A549 (cell line): ENCODE measurements around the gene PSG11. TPM values are rescaled to one million over a fixed set of nuclear protein-coding genes. Genes with fewer than 3 reads are reported as not detected.
A peak's percentile ranks its signal among the peaks of the same experiment; 100 is the strongest.
"Not testable (repeated sequence)": the region's sequence is repeated elsewhere in the genome, so short reads cannot be mapped to it uniquely, and the experiment has no call there.

Experiments used
- ATAC-seq, 2 experiments: fragments of 200-7000 bp in 1 of 2; fragments of >200 bp in 1 of 2; cut with Nextera tagmentation in 1 of 2; cut with Tn5 transposase in 1 of 2; 3 replicates each; pipeline versions ENCODE4 v1.8.0 to v1.9.1; 2018 to 2020; ENCODE audit warnings: mild to moderate bottlenecking in 1 of 2, moderate library complexity in 1 of 2
- CTCF ChIA-PET: fragments of 300-600 bp; sonication (Branson Sonifier 250); formaldehyde crosslinking; extraction: SDS; loops from one replicate; lab custom pipeline; 2021; ENCODE audit warnings: antibody characterized with exemption, inconsistent platforms; lab: Yijun Ruan, JAX
- POLR2A ChIA-PET: fragments of 350-600 bp; formaldehyde crosslinking; extraction: SDS; loops from one replicate; lab custom pipeline; 2021; ENCODE audit warnings: antibody characterized with exemption, inconsistent platforms; lab: Yijun Ruan, JAX
- DNase-seq, 2 experiments: peaks; one replicate each; pipeline versions ENCODE4 v3.0.0 to v3.0.0-alpha.2; 2011 to 2016; ENCODE audit warnings: low read depth in 1 of 2, low spot score in 1 of 2
- FAIRE-seq: peaks from 2 replicates; lab custom pipeline; 2011; peaks lifted over from hg19 to GRCh38; lab: Jason Lieb, UNC
- H3K27ac ChIP-seq, 2 experiments: fragments of >200 bp; sonication (Bioruptor Twin); formaldehyde crosslinking; 3 replicates each; pipeline ENCODE4 v1.5.1; 2016 to 2017
- H3K4me1 ChIP-seq: fragments of >200 bp; sonication (Bioruptor Twin); formaldehyde crosslinking; 3 replicates; pipeline ENCODE4 v1.6.1; 2016
- H3K4me2 ChIP-seq: fragments of >200 bp; sonication (Bioruptor Twin); formaldehyde crosslinking; 3 replicates; pipeline ENCODE4 v1.6.1; 2016
- H3K4me3 ChIP-seq: fragments of >200 bp; sonication (Bioruptor Twin); formaldehyde crosslinking; 3 replicates; pipeline ENCODE4 v1.5.1; 2016
- H3K9me3 ChIP-seq: fragments of >200 bp; sonication (Bioruptor Twin); formaldehyde crosslinking; 3 replicates; pipeline ENCODE4 v1.6.1; 2016
- CEBPB ChIP-seq, 2 experiments: fragments of >200 bp in 1 of 2; sonication (Bioruptor Twin) in 1 of 2; formaldehyde crosslinking in 1 of 2; IDR thresholded peaks; 2 replicates each; pipeline ENCODE4 v1.6.1; 2012 to 2016
- EP300 ChIP-seq, 2 experiments: fragments of >200 bp; sonication (Bioruptor Twin); formaldehyde crosslinking; IDR thresholded peaks; 2 replicates in 1 of 2; 3 replicates in 1 of 2; pipeline ENCODE4 v1.6.1; 2016 to 2017
- FOSL2 ChIP-seq, 2 experiments: fragments of 450-650 bp in 1 of 2; fragments of >200 bp in 1 of 2; sonication (Bioruptor Twin) in 1 of 2; formaldehyde crosslinking; IDR thresholded peaks; 2 replicates each; pipeline versions ENCODE4 v1.5.0 to v1.6.1; 2016 to 2020; ENCODE audit warnings: mild to moderate bottlenecking in 1 of 2, moderate library complexity in 1 of 2
- GATA3 ChIP-seq: IDR thresholded peaks from 2 replicates; pipeline ENCODE4 v1.6.1; 2012; ENCODE audit warnings: borderline replicate concordance
- MAX ChIP-seq: IDR thresholded peaks from 2 replicates; pipeline ENCODE4 v1.6.1; 2012
- WGBS: methylation state at CpG from one replicate; pipeline ENCODE4 v1.1.6; 2017; ENCODE audit errors: missing lambda C conversion rate; 5-methylcytosine and 5-hydroxymethylcytosine counted together
- polyA minus RNA-seq: library from RNA; depleted of rRNA, polyadenylated mRNA; stranded (reverse); fragments of >200 nt; gene quantifications from 2 replicates; pipeline ENCODE4 v1.2.3, GENCODE V29; 2011; rRNA and poly(A)+ RNA removed
- polyA plus RNA-seq, 4 experiments: library from polyadenylated mRNA; depleted of rRNA in 3 of 4; stranded (reverse); fragments of >200 nt; fragmentation: RNase III in 1 of 4; extraction: RNeasy Plus Mini Kit Qiagen cat#74134 plus additional on column Dnase treatment in 1 of 4; gene quantifications; 2 replicates in 3 of 4; 3 replicates in 1 of 4; pipeline ENCODE4 v1.2.3, GENCODE V29; 2011 to 2017

Gene PSG11
- polyA plus RNA-seq (2011; rRNA removed) (not detected in 2 replicates), polyA plus RNA-seq (2017; fragmentation: RNase III; extraction: RNeasy Plus Mini Kit Qiagen cat#74134 plus additional on column Dnase treatment) (not detected in 3 replicates), polyA minus RNA-seq (0.29 TPM in 1 of 2 replicates, not detected in the other)
- 0.04 TPM in 1 of 2 replicates, not detected in the other for polyA plus RNA-seq (2012; cell fraction: cytosol; rRNA removed)
- polyA plus RNA-seq (2012; cell fraction: nucleus; rRNA removed) = 0.02 TPM in 1 of 2 replicates, not detected in the other

- H3K4me2 ChIP-seq, H3K4me3 ChIP-seq, DNase-seq, FAIRE-seq, H3K9me3 ChIP-seq, CTCF ChIA-PET, POLR2A ChIA-PET, ATAC-seq: not testable (repeated sequence)
- Histone ChIP-seq H3K27ac (0 out of 6 replicates have a peak within 1 kb of the TSS, but pooled peaks of 1 of the 2 experiments have one; percentile 21), H3K4me1 (peaks cover 11% of the 10 kb centered on the region)
- WGBS = 83% methylated on average over 6 of the region's 6 CpGs
Measured at GRCh38 chr19:43026369-43026768, at the start of gene PSG11. Gene PSG11, minus strand, starts transcription at chr19:43026469. Its CDS starts 97 bp downstream, at chr19:43026372.

GRCh38 chr19:43062418-43062817, 36.1 kb upstream of the PSG11 start:
- ATAC-seq, CTCF ChIA-PET, H3K4me3 ChIP-seq, POLR2A ChIA-PET, FAIRE-seq, DNase-seq, H3K4me2 ChIP-seq, H3K27ac ChIP-seq, H3K9me3 ChIP-seq: not testable (repeated sequence)
- H3K4me1 ChIP-seq = peaks cover 30% of the 10 kb centered on the region
- WGBS = 45% methylated on average over 3 of the region's 3 CpGs

GRCh38 chr19:43061326-43061725, 35.1 kb upstream of the PSG11 start:
- Histone ChIP-seq H3K27ac (peak overlapping the region in 1 of 2 experiments; percentile 51; a peak in 2 of 6 replicates), H3K4me1 (peaks cover 30% of the 10 kb centered on the region), H3K9me3 (peaks cover 12% of the 10 kb centered on the region; the same call in 2 of the 3 replicates)
- H3K4me2 ChIP-seq, DNase-seq, POLR2A ChIA-PET, H3K4me3 ChIP-seq, ATAC-seq, FAIRE-seq: not testable (repeated sequence)
- WGBS = 75% methylated on average over 3 of the region's 3 CpGs
- CTCF ChIA-PET = interaction anchor here (0.6 kb wide), 1 partner anchor 492 kb away, joined by 3 read pairs; no protein-coding TSS in a partner anchor

- POLR2A ChIA-PET; ATAC-seq; H3K4me3 ChIP-seq; CTCF ChIA-PET; FAIRE-seq; TF ChIP-seq FOSL2 (IDR thresholded peaks at IDR 0.05): not testable (repeated sequence)
- 14% methylated on average over 3 of the region's 3 CpGs for WGBS
- peak overlapping the region; percentile 51 for H3K4me2 ChIP-seq
- H3K9me3 ChIP-seq = peaks cover 19% of the 10 kb centered on the region; the same call in 2 of the 3 replicates
- H3K27ac ChIP-seq = peak overlapping the region; percentile 51 to 59; a peak in 5 of 6 replicates
- H3K4me1 ChIP-seq = peaks cover 30% of the 10 kb centered on the region
- TF ChIP-seq EP300 (IDR thresholded peaks at IDR 0.05) (0 out of 5 replicates have a peak, but pooled peaks of 1 of the 2 experiments have one; percentile 15), FOSL2 (CRISPR knock-in tag; IDR thresholded peaks at IDR 0.05) (peak; percentile 43; the same call in 1 of the 2 replicates), GATA3 (peak; percentile 46; the same call in 1 of the 2 replicates), MAX (0 out of 2 replicates have a peak, but pooled peaks have one; percentile 15), CEBPB (IDR thresholded peaks at IDR 0.05) (peak in 1 of 2 experiments; percentile 63; a peak in 2 of 4 replicates)
- peak in 1 of 2 experiments; percentile 14 for DNase-seq
Measured at GRCh38 chr19:43060254-43060653, 34.0 kb upstream of the PSG11 start.

GRCh38 chr19:43059482-43059881, 33.2 kb upstream of the PSG11 start:
- H3K4me1 ChIP-seq = peaks cover 30% of the 10 kb centered on the region
- ATAC-seq, DNase-seq, H3K4me3 ChIP-seq, POLR2A ChIA-PET, FAIRE-seq, CTCF ChIA-PET: not testable (repeated sequence)
- WGBS = 24% methylated on average over 2 of the region's 2 CpGs
- TF ChIP-seq GATA3 = peak; percentile 54; the same call in 1 of the 2 replicates
- H3K4me2 ChIP-seq = peak overlapping the region; percentile 51
- H3K27ac ChIP-seq = peak overlapping the region; percentile 31 to 59; a peak in 3 of 6 replicates
- H3K9me3 ChIP-seq = peaks cover 23% of the 10 kb centered on the region; the same call in 2 of the 3 replicates

- peak overlapping the region; percentile 51 for H3K4me2 ChIP-seq
- CTCF ChIA-PET; H3K4me3 ChIP-seq; FAIRE-seq; POLR2A ChIA-PET; TF ChIP-seq FOSL2 (CRISPR knock-in tag; IDR thresholded peaks at IDR 0.05): not testable (repeated sequence)
- ATAC-seq (peak in 1 of 2 experiments; percentile 24; a peak in 1 of 6 replicates), DNase-seq (peak in 1 of 2 experiments; percentile 48)
- H3K4me1 ChIP-seq = peaks cover 30% of the 10 kb centered on the region
- peak overlapping the region; percentile 31 to 59; a peak in 4 of 6 replicates for H3K27ac ChIP-seq
- H3K9me3 ChIP-seq = peaks cover 24% of the 10 kb centered on the region; the same call in 2 of the 3 replicates
- TF ChIP-seq FOSL2 (IDR thresholded peaks at IDR 0.05) = 0 out of 2 replicates have a peak, but pooled peaks have one; percentile 7
- WGBS = 7% methylated on average over 2 of the region's 2 CpGs
Measured at GRCh38 chr19:43058440-43058839, 32.2 kb upstream of the PSG11 start.

- H3K9me3 ChIP-seq, CTCF ChIA-PET, ATAC-seq, H3K4me1 ChIP-seq, H3K4me2 ChIP-seq, FAIRE-seq, POLR2A ChIA-PET, H3K4me3 ChIP-seq, DNase-seq, H3K27ac ChIP-seq: not testable (repeated sequence)
- 82% methylated on average over 3 of the region's 3 CpGs for WGBS
Measured at GRCh38 chr19:43047966-43048365, 21.7 kb upstream of the PSG11 start.

- 33% methylated on average over 2 of the region's 2 CpGs for WGBS
- FAIRE-seq, DNase-seq: not testable (repeated sequence)
Measured at GRCh38 chr19:43046578-43046977, 20.3 kb upstream of the PSG11 start.

GRCh38 chr19:43043492-43044180, 17.4 kb upstream of the PSG11 start:
- POLR2A ChIA-PET, CTCF ChIA-PET, ATAC-seq, H3K4me1 ChIP-seq, H3K4me3 ChIP-seq, H3K9me3 ChIP-seq, DNase-seq, H3K27ac ChIP-seq, H3K4me2 ChIP-seq: not testable (repeated sequence)
- FAIRE-seq = peak; percentile 32
- whole genome bisulfite sequencing = 55% methylated on average over 1 of the region's 1 CpG

More at GRCh38 chr19:43046578-43046977, 20.3 kb upstream of the PSG11 start:
- H3K4me3 ChIP-seq, CTCF ChIA-PET, H3K9me3 ChIP-seq, POLR2A ChIA-PET, ATAC-seq, H3K27ac ChIP-seq, H3K4me2 ChIP-seq, H3K4me1 ChIP-seq: not testable (repeated sequence)
